K562 (cell line): ENCODE results near the gene VPS33B. TPM values are rescaled to one million over a fixed set of nuclear protein-coding genes. Genes with fewer than 3 reads are reported as not detected.

Experiments used
- BRCA1 ChIP-seq, 2 experiments: fragments of 450-650 bp in 1 of 2; sonication (generic) in 1 of 2; formaldehyde crosslinking in 1 of 2; IDR thresholded peaks; 2 replicates each; pipeline versions ENCODE4 v1.5.0 to v1.6.1; 2017 to 2020; ENCODE audit warnings: mild to moderate bottlenecking in 1 of 2, missing genetic modification reagents in 1 of 2
- CBX3 ChIP-seq, 2 experiments: IDR thresholded peaks; 1 replicate in 1 of 2; 2 replicates in 1 of 2; pipeline ENCODE4 v1.6.1; 2012; ENCODE audit warnings: inconsistent platforms in 2 of 2, low read length in 2 of 2, borderline replicate concordance in 1 of 2, control low read depth in 1 of 2
- DIDO1 ChIP-seq: fragments of 450-650 bp; IDR thresholded peaks from 2 replicates; pipeline ENCODE4 v1.6.1; 2016; ENCODE audit warnings: low read depth, missing biosample characterization, missing genetic modification characterization
- FOSL1 ChIP-seq: fragments of 200-800 bp; sonication (Bioruptor generic); conservative IDR thresholded peaks from 2 replicates; pipeline ENCODE4 v1.6.1; 2016; ENCODE audit warnings: missing genetic modification characterization, missing compliant biosample characterization
- KDM1A ChIP-seq, 2 experiments: fragments of 450-650 bp; IDR thresholded peaks; 2 replicates each; pipeline ENCODE4 v1.6.1; 2016; ENCODE audit warnings: mild to moderate bottlenecking in 2 of 2
- PURB ChIP-seq: sonication (generic); formaldehyde crosslinking; IDR thresholded peaks from 2 replicates; pipeline ENCODE4 v1.9.0; 2021; ENCODE audit warnings: low read depth, mild to moderate bottlenecking, missing genetic modification reagents
- SRSF7 ChIP-seq: fragments of 200-400 bp; formaldehyde crosslinking; optimal IDR thresholded peaks from 2 replicates; pipeline ENCODE3; 2017; ENCODE audit warnings: mild to moderate bottlenecking, low read depth, low read length
- TCF7 ChIP-seq: sonication (generic); IDR thresholded peaks from 2 replicates; pipeline ENCODE4 v1.6.1; 2016; ENCODE audit warnings: antibody characterized with exemption, borderline replicate concordance
- ZNF408 ChIP-seq: fragments of 250-450 bp; sonication (Bioruptor Pico); IDR thresholded peaks from 2 replicates; pipeline ENCODE4 v1.4.0; 2020; ENCODE audit warnings: low read depth, mild to moderate bottlenecking, moderate library complexity
- ZNF551 ChIP-seq: fragments of 250-450 bp; sonication (Bioruptor Pico); IDR thresholded peaks from 2 replicates; pipeline ENCODE4 v1.5.0; 2021; ENCODE audit warnings: mild to moderate bottlenecking, moderate library complexity
- ZNF830 ChIP-seq: fragments of 250-450 bp; sonication (Bioruptor Pico); IDR thresholded peaks from 2 replicates; pipeline ENCODE4 v1.5.0; 2021; ENCODE audit warnings: mild to moderate bottlenecking
- polyA plus RNA-seq, 8 experiments: library from polyadenylated mRNA; depleted of rRNA in 4 of 8; stranded (reverse) in 5 of 8; unstranded in 3 of 8; fragments of >200 nt; fragmentation: Nextera tagmentation in 2 of 8; fragmentation: Illumina TruSeq in 1 of 8; extraction: Ambion mirVana in 2 of 8; extraction: Trizol in 1 of 8; gene quantifications; 2 replicates each; pipeline versions ENCODE4 v1.2.1 to v1.2.3, GENCODE V29; 2011 to 2014; ENCODE audit warnings: inconsistent platforms in 1 of 8, missing spikeins in 1 of 8
- total RNA-seq, 7 experiments: library from RNA; depleted of rRNA in 6 of 7; stranded (reverse); fragments of >200 nt in 6 of 7; fragmentation: Illumina TruSeq in 2 of 7; extraction: Trizol in 2 of 7; gene quantifications; 2 replicates each; pipeline versions ENCODE4 v1.2.1 to v1.2.3, GENCODE V29; 2011 to 2021; ENCODE audit warnings: low replicate concordance in 1 of 7
- TF ChIP-seq, protein P1 (sequence below), 3 experiments: fragments of 200-800 bp in 1 of 3; fragments of 250-450 bp in 1 of 3; fragments of 450-650 bp in 1 of 3; sonication (Bioruptor Pico) in 1 of 3; sonication (Bioruptor generic) in 1 of 3; formaldehyde crosslinking in 1 of 3; IDR thresholded peaks; 2 replicates each; pipeline versions ENCODE4 v1.6.1 to v1.8.0; 2016 to 2022; ENCODE audit warnings: mild to moderate bottlenecking in 2 of 3, missing genetic modification characterization in 2 of 3, missing compliant biosample characterization in 1 of 3, moderate library complexity in 1 of 3
- TF ChIP-seq, protein P2 (sequence below): fragments of 250-450 bp; sonication (Bioruptor Pico); IDR thresholded peaks from 2 replicates; pipeline ENCODE4 v1.6.1; 2021; ENCODE audit warnings: mild to moderate bottlenecking
- TF ChIP-seq, protein P3 (sequence below): fragments of 250-450 bp; sonication (Bioruptor Pico); IDR thresholded peaks from 2 replicates; pipeline ENCODE4 v1.8.0; 2021; ENCODE audit warnings: moderate library complexity, mild to moderate bottlenecking, inconsistent platforms

VPS33B gene
- total and polyA plus RNA-seq, 9 of the 15 experiments (the other 6 are each of a cell fraction or from before 2014, with no cell fraction given): 9.4 to 25.5 (median 14.8) TPM

DNA sequence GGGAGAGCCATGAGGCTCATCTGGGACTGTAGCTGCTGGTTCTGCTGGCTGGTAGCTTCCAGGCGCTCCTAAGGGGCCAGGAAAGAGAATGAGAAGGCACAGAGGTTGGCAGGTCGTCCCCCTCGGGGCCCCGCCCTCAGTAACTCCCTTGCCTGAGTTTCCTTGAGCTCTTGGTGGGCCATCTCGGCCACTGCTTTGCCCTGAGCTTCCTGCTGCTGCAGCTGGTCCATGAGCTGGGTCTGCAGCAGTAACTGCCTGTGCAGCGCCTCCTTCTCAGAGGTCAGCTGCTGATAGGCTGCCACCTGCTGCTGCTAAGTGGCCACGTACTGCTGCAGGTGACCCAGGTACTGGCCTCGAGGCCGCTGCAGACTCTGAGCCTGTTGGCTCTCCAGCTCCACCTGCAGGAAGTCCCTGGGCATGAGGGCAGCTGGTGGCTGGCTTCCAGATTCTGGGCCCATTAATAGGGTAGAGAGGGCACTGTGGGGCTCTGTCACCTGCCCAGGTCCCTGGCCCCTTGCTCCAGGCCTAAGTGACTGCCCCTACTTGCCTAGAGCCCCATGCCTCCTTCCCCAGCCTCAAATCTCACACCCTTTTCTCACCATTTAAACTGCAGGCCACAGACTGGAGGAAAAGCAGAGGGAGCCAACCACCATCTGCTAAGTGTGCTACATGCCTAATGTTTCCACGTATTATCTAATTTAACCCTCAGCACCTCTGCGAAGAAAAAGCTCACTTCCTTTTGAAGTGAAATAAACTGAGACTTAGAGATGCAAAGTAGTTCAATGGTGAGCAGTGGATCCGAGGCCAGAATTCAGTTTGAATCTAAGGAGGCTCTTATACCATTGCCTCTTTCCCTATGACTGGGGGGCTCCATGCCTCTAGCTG, 10.8 kb upstream of the VPS33B start (continued):
- TF ChIP-seq, protein P1, sequence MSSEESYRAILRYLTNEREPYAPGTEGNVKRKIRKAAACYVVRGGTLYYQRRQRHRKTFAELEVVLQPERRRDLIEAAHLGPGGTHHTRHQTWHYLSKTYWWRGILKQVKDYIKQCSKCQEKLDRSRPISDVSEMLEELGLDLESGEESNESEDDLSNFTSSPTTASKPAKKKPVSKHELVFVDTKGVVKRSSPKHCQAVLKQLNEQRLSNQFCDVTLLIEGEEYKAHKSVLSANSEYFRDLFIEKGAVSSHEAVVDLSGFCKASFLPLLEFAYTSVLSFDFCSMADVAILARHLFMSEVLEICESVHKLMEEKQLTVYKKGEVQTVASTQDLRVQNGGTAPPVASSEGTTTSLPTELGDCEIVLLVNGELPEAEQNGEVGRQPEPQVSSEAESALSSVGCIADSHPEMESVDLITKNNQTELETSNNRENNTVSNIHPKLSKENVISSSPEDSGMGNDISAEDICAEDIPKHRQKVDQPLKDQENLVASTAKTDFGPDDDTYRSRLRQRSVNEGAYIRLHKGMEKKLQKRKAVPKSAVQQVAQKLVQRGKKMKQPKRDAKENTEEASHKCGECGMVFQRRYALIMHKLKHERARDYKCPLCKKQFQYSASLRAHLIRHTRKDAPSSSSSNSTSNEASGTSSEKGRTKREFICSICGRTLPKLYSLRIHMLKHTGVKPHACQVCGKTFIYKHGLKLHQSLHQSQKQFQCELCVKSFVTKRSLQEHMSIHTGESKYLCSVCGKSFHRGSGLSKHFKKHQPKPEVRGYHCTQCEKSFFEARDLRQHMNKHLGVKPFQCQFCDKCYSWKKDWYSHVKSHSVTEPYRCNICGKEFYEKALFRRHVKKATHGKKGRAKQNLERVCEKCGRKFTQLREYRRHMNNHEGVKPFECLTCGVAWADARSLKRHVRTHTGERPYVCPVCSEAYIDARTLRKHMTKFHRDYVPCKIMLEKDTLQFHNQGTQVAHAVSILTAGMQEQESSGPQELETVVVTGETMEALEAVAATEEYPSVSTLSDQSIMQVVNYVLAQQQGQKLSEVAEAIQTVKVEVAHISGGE (CRISPR knock-in tag; IDR thresholded peaks at IDR 0.05): no peak
- TF ChIP-seq, protein P2, sequence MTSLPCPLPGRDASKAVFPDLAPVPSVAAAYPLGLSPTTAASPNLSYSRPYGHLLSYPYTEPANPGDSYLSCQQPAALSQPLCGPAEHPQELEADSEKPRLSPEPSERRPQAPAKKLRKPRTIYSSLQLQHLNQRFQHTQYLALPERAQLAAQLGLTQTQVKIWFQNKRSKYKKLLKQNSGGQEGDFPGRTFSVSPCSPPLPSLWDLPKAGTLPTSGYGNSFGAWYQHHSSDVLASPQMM (CRISPR knock-in tag): no peak
- TF ChIP-seq FOSL1 (tag) (no peak), ZNF551 (CRISPR knock-in tag) (no peak), ZNF408 (CRISPR knock-in tag) (no peak), PURB (CRISPR knock-in tag) (no peak), CBX3 (IDR thresholded peaks at IDR 0.05; ENCODE audit: borderline replicate concordance in 1 of 2, low read length in 2 of 2) (no peak), DIDO1 (tag) (no peak), TCF7 (no peak), KDM1A (IDR thresholded peaks at IDR 0.05) (no peak), ZNF830 (no peak), SRSF7 (no peak), BRCA1 (IDR thresholded peaks at IDR 0.05) (no peak), BRCA1 (CRISPR knock-in tag; IDR thresholded peaks at IDR 0.05) (no peak)
- TF ChIP-seq, protein P3, sequence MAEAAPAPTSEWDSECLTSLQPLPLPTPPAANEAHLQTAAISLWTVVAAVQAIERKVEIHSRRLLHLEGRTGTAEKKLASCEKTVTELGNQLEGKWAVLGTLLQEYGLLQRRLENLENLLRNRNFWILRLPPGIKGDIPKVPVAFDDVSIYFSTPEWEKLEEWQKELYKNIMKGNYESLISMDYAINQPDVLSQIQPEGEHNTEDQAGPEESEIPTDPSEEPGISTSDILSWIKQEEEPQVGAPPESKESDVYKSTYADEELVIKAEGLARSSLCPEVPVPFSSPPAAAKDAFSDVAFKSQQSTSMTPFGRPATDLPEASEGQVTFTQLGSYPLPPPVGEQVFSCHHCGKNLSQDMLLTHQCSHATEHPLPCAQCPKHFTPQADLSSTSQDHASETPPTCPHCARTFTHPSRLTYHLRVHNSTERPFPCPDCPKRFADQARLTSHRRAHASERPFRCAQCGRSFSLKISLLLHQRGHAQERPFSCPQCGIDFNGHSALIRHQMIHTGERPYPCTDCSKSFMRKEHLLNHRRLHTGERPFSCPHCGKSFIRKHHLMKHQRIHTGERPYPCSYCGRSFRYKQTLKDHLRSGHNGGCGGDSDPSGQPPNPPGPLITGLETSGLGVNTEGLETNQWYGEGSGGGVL (CRISPR knock-in tag): no peak
